HepG2 (cell line): ENCODE data around the gene HES1. TPM values are rescaled to one million over a fixed set of nuclear protein-coding genes. Genes with fewer than 3 reads are reported as not detected.

Source experiments
- FOXK2 ChIP-seq: fragments of 450-650 bp; IDR thresholded peaks from 2 replicates; pipeline ENCODE4 v1.6.1; 2016
- HDAC6 ChIP-seq: fragments of 200-600 bp; sonication (generic); IDR thresholded peaks from 2 replicates; pipeline ENCODE4 v1.7.0; 2017; ENCODE audit warnings: mild to moderate bottlenecking, antibody characterized with exemption, low read length, low read depth
- HMGXB3 ChIP-seq: sonication (generic); formaldehyde crosslinking; IDR thresholded peaks from 2 replicates; pipeline ENCODE4 v1.4.0; 2020; ENCODE audit warnings: missing genetic modification reagents, borderline replicate concordance
- MED1 ChIP-seq: sonication (generic); formaldehyde crosslinking; IDR thresholded peaks from 2 replicates; pipeline ENCODE4 v1.4.0; 2020; ENCODE audit warnings: missing genetic modification reagents
- MIER2 ChIP-seq: IDR thresholded peaks from 2 replicates; pipeline ENCODE4 v1.6.1; 2016; ENCODE audit warnings: missing biosample characterization, missing genetic modification reagents
- NFAT5 ChIP-seq: sonication (generic); formaldehyde crosslinking; IDR thresholded peaks from 2 replicates; pipeline ENCODE4 v1.4.0; 2020; ENCODE audit warnings: missing genetic modification reagents
- NFIC ChIP-seq: IDR thresholded peaks from 2 replicates; pipeline ENCODE4 v1.6.1; 2012; ENCODE audit warnings: mild to moderate bottlenecking, low read length, inconsistent platforms
- NONO ChIP-seq, 2 experiments: fragments of 450-650 bp in 1 of 2; sonication (generic) in 1 of 2; formaldehyde crosslinking in 1 of 2; IDR thresholded peaks in 1 of 2; conservative IDR thresholded peaks in 1 of 2; 2 replicates each; pipeline versions ENCODE4 v1.6.1 to v1.8.0; 2017 to 2022; ENCODE audit warnings: mild to moderate bottlenecking in 1 of 2, missing genetic modification reagents in 1 of 2, moderate library complexity in 1 of 2
- NPAS2 ChIP-seq: sonication (generic); formaldehyde crosslinking; IDR thresholded peaks from 2 replicates; pipeline ENCODE4 v1.8.0; 2022; ENCODE audit warnings: mild to moderate bottlenecking, missing genetic modification reagents, borderline replicate concordance
- NRL ChIP-seq: sonication (generic); formaldehyde crosslinking; IDR thresholded peaks from 2 replicates; pipeline ENCODE4 v1.5.0; 2020; ENCODE audit warnings: missing genetic modification reagents, mild to moderate bottlenecking, moderate library complexity, borderline replicate concordance
- PPARG ChIP-seq: conservative IDR thresholded peaks from 2 replicates; pipeline ENCODE4 v1.6.1; 2016; ENCODE audit warnings: missing biosample characterization, missing genetic modification reagents
- SKI ChIP-seq: fragments of 450-650 bp; IDR thresholded peaks from one replicate; pipeline ENCODE4 v1.6.1; 2018; ENCODE audit warnings: mild to moderate bottlenecking; ENCODE audit not compliant: partially characterized antibody
- TMF1 ChIP-seq: sonication (generic); formaldehyde crosslinking; IDR thresholded peaks from 2 replicates; pipeline ENCODE4 v1.8.1; 2022; ENCODE audit warnings: low read depth, missing genetic modification reagents
- TRIM24 ChIP-seq: sonication (generic); formaldehyde crosslinking; IDR thresholded peaks from 2 replicates; pipeline ENCODE4 v1.8.0; 2022; ENCODE audit warnings: mild to moderate bottlenecking, missing genetic modification reagents
- ZKSCAN8 ChIP-seq: IDR thresholded peaks from 2 replicates; pipeline ENCODE4 v1.6.1; 2016; ENCODE audit warnings: borderline replicate concordance, missing genetic modification reagents, missing compliant biosample characterization
- ZMYM3 ChIP-seq: sonication (generic); formaldehyde crosslinking; IDR thresholded peaks from 2 replicates; pipeline ENCODE4 v1.5.1; 2020; ENCODE audit warnings: mild to moderate bottlenecking, missing genetic modification reagents
- ZNF331 ChIP-seq: sonication (generic); formaldehyde crosslinking; IDR thresholded peaks from 2 replicates; pipeline ENCODE4 v1.4.0; 2020; ENCODE audit warnings: missing genetic modification reagents
- ZNF549 ChIP-seq: sonication (generic); formaldehyde crosslinking; IDR thresholded peaks from 2 replicates; pipeline ENCODE4 v1.5.0; 2020; ENCODE audit warnings: missing genetic modification reagents
- ZNF552 ChIP-seq: sonication (generic); formaldehyde crosslinking; IDR thresholded peaks from 2 replicates; pipeline ENCODE4 v1.9.0; 2022; ENCODE audit warnings: missing genetic modification reagents, mild to moderate bottlenecking, borderline replicate concordance
- ZNF556 ChIP-seq: sonication (generic); formaldehyde crosslinking; IDR thresholded peaks from 2 replicates; pipeline ENCODE4 v1.4.0; 2020; ENCODE audit warnings: mild to moderate bottlenecking, missing genetic modification reagents, borderline replicate concordance
- ZSCAN25 ChIP-seq: sonication (generic); formaldehyde crosslinking; IDR thresholded peaks from 2 replicates; pipeline ENCODE4 v1.8.0; 2022; ENCODE audit warnings: mild to moderate bottlenecking, missing genetic modification reagents
- polyA plus RNA-seq, 8 experiments: library from polyadenylated mRNA; depleted of rRNA in 3 of 8; stranded (reverse) in 7 of 8; unstranded in 1 of 8; fragments of >200 nt; fragmentation: Illumina TruSeq in 4 of 8; extraction: Trizol in 4 of 8; gene quantifications; 2 replicates each; pipeline versions ENCODE4 v1.2.1 to v1.2.3, GENCODE V29; 2011 to 2016; ENCODE audit warnings: low read depth in 4 of 8, missing spikeins in 1 of 8, mixed read lengths in 1 of 8; ENCODE audit not compliant: insufficient read depth in 1 of 8
- total RNA-seq, 5 experiments: library from RNA; depleted of rRNA; stranded (reverse); fragments of >200 nt; fragmentation: Illumina TruSeq; extraction: Trizol; gene quantifications; 2 replicates each; pipeline ENCODE4 v1.2.3, GENCODE V29; 2016; ENCODE audit warnings: low read depth in 1 of 5

The HES1 gene
- total and polyA plus RNA-seq, 2 of the 13 experiments (the other 11 are each of a cell fraction or from before 2014, with no cell fraction given), result 15.4 to 19.8 TPM

DNA sequence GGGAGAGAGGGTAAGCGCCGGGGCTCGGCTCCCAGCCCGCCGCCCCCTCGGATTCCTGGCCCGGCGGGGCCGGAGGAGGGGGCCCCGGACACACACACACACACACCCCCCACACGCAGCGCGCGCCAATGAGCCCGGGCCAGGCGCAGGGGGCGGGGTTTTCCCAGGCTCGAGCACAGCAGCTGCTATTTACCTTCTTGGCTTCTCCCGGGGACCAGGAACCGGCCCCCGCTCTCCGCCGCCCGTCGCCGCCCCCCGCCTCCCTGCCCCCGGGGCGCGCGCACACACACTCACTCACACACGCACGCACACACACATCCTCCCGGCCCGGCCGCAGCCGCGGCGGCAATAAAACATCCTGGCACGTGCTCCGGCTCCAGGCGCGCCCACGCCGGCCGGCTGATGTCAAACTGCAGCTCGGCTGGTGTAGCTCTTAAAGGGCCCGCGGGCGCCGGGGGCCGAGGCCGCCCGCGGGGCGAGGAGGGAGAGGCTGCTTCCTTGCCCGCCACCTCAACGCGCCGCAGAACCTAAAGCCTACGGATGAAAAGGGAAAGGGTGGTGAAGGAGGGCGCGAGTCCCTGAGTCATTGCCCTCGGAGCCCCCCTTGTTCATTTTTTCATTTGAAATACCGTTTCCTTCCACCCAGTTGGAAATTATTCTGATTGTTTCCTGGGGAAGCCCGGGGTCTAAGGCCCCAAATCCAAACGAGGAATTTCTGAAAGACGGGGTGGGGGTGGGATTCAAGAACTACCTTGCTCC lies 1.0 kb upstream of the HES1 start (continued):
- TF ChIP-seq NRL (peak; percentile 33; the same call in 1 of the 2 replicates), MED1 (CRISPR knock-in tag) (peak; percentile 88), ZKSCAN8 (0 out of 2 replicates have a peak, but pooled peaks have one; percentile 48), NPAS2 (no peak), MIER2 (CRISPR knock-in tag) (0 out of 2 replicates have a peak, but pooled peaks have one; percentile 42), ZMYM3 (CRISPR knock-in tag) (peak; percentile 41; the same call in 1 of the 2 replicates), FOXK2 (peak; percentile 90), TMF1 (CRISPR knock-in tag) (peak; percentile 50; the same call in 1 of the 2 replicates), HMGXB3 (CRISPR knock-in tag) (peak; percentile 43; the same call in 1 of the 2 replicates), ZNF552 (CRISPR knock-in tag) (no peak; the same call in 1 of the 2 replicates), SKI (peak; percentile 49), NFIC (0 out of 2 replicates have a peak, but pooled peaks have one; percentile 46), HDAC6 (no peak), ZNF556 (CRISPR knock-in tag) (peak; percentile 27; the same call in 1 of the 2 replicates), NFAT5 (CRISPR knock-in tag) (no peak), NONO (IDR thresholded peaks at IDR 0.05) (no peak), NONO (CRISPR knock-in tag; conservative IDR thresholded peaks at IDR 0.05) (peak; percentile 95), TRIM24 (no peak), ZNF331 (peak; percentile 35), ZSCAN25 (CRISPR knock-in tag) (peak; percentile 75; the same call in 1 of the 2 replicates), PPARG (no peak), ZNF549 (CRISPR knock-in tag) (no peak)
